Measurements from ENCODE around the gene ANKRD23.
A peak's percentile ranks its signal among the peaks of the same experiment; 100 is the strongest.

ANKRD23 gene

DNA sequence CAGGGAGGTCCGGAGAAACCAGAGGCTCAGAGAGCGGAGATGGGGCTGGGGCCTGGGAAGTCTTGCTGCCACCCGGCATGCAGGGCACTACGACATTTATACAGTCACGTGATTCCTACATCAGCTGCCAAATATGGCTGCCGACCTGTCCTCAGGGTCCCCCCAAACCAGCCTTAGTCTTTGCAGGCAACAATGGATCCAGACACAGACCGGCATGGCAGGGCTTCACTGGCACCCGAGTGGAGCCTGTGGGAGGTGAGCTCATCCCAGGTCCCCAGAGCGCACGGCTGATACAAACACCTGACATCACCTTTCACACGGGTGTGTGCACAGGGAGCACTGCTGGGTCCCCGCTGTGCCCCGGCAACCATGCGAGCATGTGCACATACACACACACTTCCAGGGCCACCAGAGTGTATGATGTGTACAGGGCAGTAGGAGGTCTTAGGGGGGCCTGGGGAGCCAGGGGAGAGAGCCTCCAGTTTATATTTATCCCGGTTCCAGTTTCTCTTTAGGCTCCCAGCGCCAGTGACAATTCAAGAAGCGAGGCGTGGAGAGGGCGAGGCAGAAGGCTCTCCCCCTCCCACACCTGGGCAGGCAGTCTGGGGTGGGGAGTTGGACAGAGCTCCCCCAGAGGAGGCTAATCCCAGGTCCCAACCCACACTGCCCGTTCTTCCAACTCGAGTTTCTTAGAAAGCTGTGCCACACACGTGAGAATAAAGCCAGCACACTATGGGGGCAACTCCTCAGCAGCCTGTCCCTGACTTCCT is 23.4 kb upstream of the ANKRD23 start:
- no peak overlapping the region for H3K27ac ChIP-seq (ENCODE audit: low read depth, low read length)
- DNase-seq = no peak
- no CpG with 5 or more reads among the region's 22 CpGs for WGBS (ENCODE audit: extremely low coverage, insufficient coverage, low lambda C conversion rate)

DNA sequence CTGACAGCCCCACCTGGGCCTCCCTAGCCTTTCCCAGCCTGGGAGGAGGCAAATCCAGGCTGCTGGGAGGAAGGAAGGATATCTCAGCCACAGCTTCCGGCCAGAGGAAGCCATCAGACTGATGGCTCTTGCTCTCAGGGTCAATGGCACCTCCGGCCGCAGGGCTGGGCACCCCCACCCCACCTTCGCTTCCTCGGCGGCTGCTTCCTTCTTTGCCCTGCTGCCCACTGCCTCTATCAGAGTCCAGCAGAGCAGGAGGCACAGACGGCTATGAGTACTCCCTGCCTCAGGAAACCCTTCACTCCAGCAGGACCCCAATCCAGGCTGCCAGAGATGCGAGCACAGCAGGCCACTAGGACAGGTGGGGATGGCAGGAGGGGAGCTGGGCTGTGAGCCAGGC is 22.8 kb upstream of the ANKRD23 start:
- Histone ChIP-seq H3K23ac (ENCODE audit: low read length) (no peak overlapping the region), H4K5ac (ENCODE audit: low read length) (no peak overlapping the region), H3K4me1 (ENCODE audit: control insufficient read depth, low read depth, low read length) (peaks cover 8% of the 10 kb centered on the region), H3K27ac (ENCODE audit: low read depth, low read length) (no peak overlapping the region), H3K4me3 (ENCODE audit: low read length) (no peak overlapping the region), H3K36me3 (ENCODE audit: control insufficient read depth, insufficient read depth, low read length) (peaks cover 31% of the 10 kb centered on the region), H4K8ac (ENCODE audit: low read depth, low read length) (no peak overlapping the region), H3K27me3 (ENCODE audit: insufficient read depth, low read length, poor library complexity) (no peaks in the 10 kb centered on the region), H3K56ac (ENCODE audit: low read length) (peak overlapping the region; percentile 60), H2BK15ac (replicated peaks; ENCODE audit: low read depth) (no peak overlapping the region), H3K4me2 (ENCODE audit: low read length) (no peak overlapping the region), H3K4ac (ENCODE audit: low read depth, low read length) (no peak overlapping the region), H3K18ac (ENCODE audit: low read length) (no peak overlapping the region), H3K79me2 (ENCODE audit: control insufficient read depth, insufficient read depth, low read length) (peaks cover 32% of the 10 kb centered on the region), H2BK120ac (ENCODE audit: low read depth, low read length) (no peak overlapping the region), H2AK5ac (ENCODE audit: low read length) (no peak overlapping the region), H3K79me1 (ENCODE audit: low read length) (peaks cover 29% of the 10 kb centered on the region), H3K9ac (ENCODE audit: low read length) (peak overlapping the region; percentile 99), H2BK5ac (ENCODE audit: low read length) (no peak overlapping the region)
- DNase-seq = no peak
- no CpG with 5 or more reads among the region's 8 CpGs for WGBS (ENCODE audit: extremely low coverage, insufficient coverage, low lambda C conversion rate)

More for the DNA sequence above, 23.4 kb upstream of the ANKRD23 start:
- no peaks in the 10 kb centered on the region for H3K27me3 ChIP-seq (ENCODE audit: insufficient read depth, low read length, poor library complexity)
- H3K79me2 ChIP-seq (ENCODE audit: control insufficient read depth, insufficient read depth, low read length) = peaks cover 32% of the 10 kb centered on the region
- peak overlapping the region; percentile 8 for H2AK5ac ChIP-seq (ENCODE audit: low read length)
- H4K8ac ChIP-seq (ENCODE audit: low read depth, low read length) = no peak overlapping the region
- peak overlapping the region; percentile 95 for H3K4me2 ChIP-seq (ENCODE audit: low read length)
- peak overlapping the region; percentile 93 for H3K56ac ChIP-seq (ENCODE audit: low read length)
- peak overlapping the region; percentile 91 for H3K4me3 ChIP-seq (ENCODE audit: low read length)
- peaks cover 8% of the 10 kb centered on the region for H3K4me1 ChIP-seq (ENCODE audit: control insufficient read depth, low read depth, low read length)
- peak overlapping the region; percentile 99 for H3K9ac ChIP-seq (ENCODE audit: low read length)
- no peak overlapping the region for H3K4ac ChIP-seq (ENCODE audit: low read depth, low read length)
- no peak overlapping the region for H4K5ac ChIP-seq (ENCODE audit: low read length)
- H3K36me3 ChIP-seq (ENCODE audit: control insufficient read depth, insufficient read depth, low read length) = peaks cover 27% of the 10 kb centered on the region
- H2BK15ac ChIP-seq (replicated peaks; ENCODE audit: low read depth) = no peak overlapping the region
- H3K18ac ChIP-seq (ENCODE audit: low read length) = no peak overlapping the region
- H2BK5ac ChIP-seq (ENCODE audit: low read length) = no peak overlapping the region
- H2BK120ac ChIP-seq (ENCODE audit: low read depth, low read length) = no peak overlapping the region
- H3K79me1 ChIP-seq (ENCODE audit: low read length) = peaks cover 27% of the 10 kb centered on the region
- H3K23ac ChIP-seq (ENCODE audit: low read length) = peak overlapping the region; percentile 98

DNA sequence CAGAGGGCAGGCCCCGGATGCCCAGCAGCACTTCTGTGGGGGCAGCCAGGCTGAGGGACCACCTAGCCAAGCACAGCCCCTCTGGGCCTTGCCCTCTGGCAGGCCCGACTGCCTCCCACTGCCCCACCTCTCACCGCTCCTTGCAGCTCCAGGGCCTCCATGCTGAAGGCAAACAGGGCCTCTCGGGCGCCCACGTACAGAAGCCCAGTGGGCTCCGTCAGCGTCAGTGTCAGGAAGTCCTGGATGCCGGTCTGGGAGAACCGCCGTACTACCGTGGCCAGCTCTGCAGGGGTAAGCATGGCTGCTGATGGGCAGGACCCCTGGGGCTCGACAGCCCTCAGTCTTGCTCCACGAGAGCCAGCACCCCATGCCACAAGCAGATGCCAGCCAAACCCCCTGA is 22.3 kb upstream of the ANKRD23 start:
- Histone ChIP-seq H3K27ac (ENCODE audit: low read depth, low read length) (no peak overlapping the region), H3K4ac (ENCODE audit: low read depth, low read length) (no peak overlapping the region), H3K4me2 (ENCODE audit: low read length) (no peak overlapping the region), H3K79me2 (ENCODE audit: control insufficient read depth, insufficient read depth, low read length) (peaks cover 32% of the 10 kb centered on the region), H4K8ac (ENCODE audit: low read depth, low read length) (no peak overlapping the region), H3K23ac (ENCODE audit: low read length) (no peak overlapping the region), H3K4me1 (ENCODE audit: control insufficient read depth, low read depth, low read length) (peaks cover 8% of the 10 kb centered on the region), H3K36me3 (ENCODE audit: control insufficient read depth, insufficient read depth, low read length) (peaks cover 35% of the 10 kb centered on the region), H3K27me3 (ENCODE audit: insufficient read depth, low read length, poor library complexity) (no peaks in the 10 kb centered on the region), H4K5ac (ENCODE audit: low read length) (no peak overlapping the region), H3K9ac (ENCODE audit: low read length) (no peak overlapping the region), H3K4me3 (ENCODE audit: low read length) (no peak overlapping the region), H3K79me1 (ENCODE audit: low read length) (peaks cover 29% of the 10 kb centered on the region), H3K56ac (ENCODE audit: low read length) (no peak overlapping the region), H3K18ac (ENCODE audit: low read length) (no peak overlapping the region), H2BK120ac (ENCODE audit: low read depth, low read length) (no peak overlapping the region), H2BK5ac (ENCODE audit: low read length) (no peak overlapping the region), H2BK15ac (replicated peaks; ENCODE audit: low read depth) (no peak overlapping the region), H2AK5ac (ENCODE audit: low read length) (no peak overlapping the region)
- WGBS (ENCODE audit: extremely low coverage, insufficient coverage, low lambda C conversion rate) = no CpG with 5 or more reads among the region's 14 CpGs
- DNase-seq = no peak

DNA sequence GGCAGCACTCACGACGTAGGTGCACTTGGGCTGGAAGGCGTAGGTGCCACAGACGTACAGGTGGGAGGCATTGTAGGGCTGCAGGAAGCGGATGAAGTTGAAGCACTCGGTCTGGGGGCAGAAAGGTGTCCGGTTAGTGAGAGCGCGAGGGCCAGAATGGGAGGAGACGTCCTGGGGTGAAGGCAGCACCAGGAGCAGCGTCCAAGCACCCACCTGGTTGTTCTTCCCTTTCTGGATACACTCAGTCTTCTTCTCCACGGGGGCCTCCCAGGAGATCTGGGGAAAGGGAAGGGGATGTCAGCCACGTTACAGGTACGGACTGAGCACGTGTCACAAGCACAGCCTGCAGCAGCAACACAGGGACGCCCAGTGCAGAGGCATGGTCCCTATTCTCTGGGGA is 21.8 kb upstream of the ANKRD23 start:
- Histone ChIP-seq H2BK5ac (ENCODE audit: low read length) (no peak overlapping the region), H2BK15ac (replicated peaks; ENCODE audit: low read depth) (no peak overlapping the region), H3K4me2 (ENCODE audit: low read length) (no peak overlapping the region), H3K4me1 (ENCODE audit: control insufficient read depth, low read depth, low read length) (peaks cover 6% of the 10 kb centered on the region), H2BK120ac (ENCODE audit: low read depth, low read length) (no peak overlapping the region), H3K79me2 (ENCODE audit: control insufficient read depth, insufficient read depth, low read length) (peaks cover 32% of the 10 kb centered on the region), H3K23ac (ENCODE audit: low read length) (no peak overlapping the region), H3K18ac (ENCODE audit: low read length) (no peak overlapping the region), H4K8ac (ENCODE audit: low read depth, low read length) (no peak overlapping the region), H3K27me3 (ENCODE audit: insufficient read depth, low read length, poor library complexity) (no peaks in the 10 kb centered on the region), H3K4me3 (ENCODE audit: low read length) (no peak overlapping the region), H3K27ac (ENCODE audit: low read depth, low read length) (no peak overlapping the region), H3K4ac (ENCODE audit: low read depth, low read length) (no peak overlapping the region), H4K5ac (ENCODE audit: low read length) (no peak overlapping the region), H3K9ac (ENCODE audit: low read length) (no peak overlapping the region), H3K36me3 (ENCODE audit: control insufficient read depth, insufficient read depth, low read length) (peaks cover 36% of the 10 kb centered on the region), H3K56ac (ENCODE audit: low read length) (no peak overlapping the region), H3K79me1 (ENCODE audit: low read length) (peaks cover 29% of the 10 kb centered on the region), H2AK5ac (ENCODE audit: low read length) (no peak overlapping the region)
- no peak for DNase-seq
- no CpG with 5 or more reads among the region's 16 CpGs for WGBS (ENCODE audit: extremely low coverage, insufficient coverage, low lambda C conversion rate)

DNA sequence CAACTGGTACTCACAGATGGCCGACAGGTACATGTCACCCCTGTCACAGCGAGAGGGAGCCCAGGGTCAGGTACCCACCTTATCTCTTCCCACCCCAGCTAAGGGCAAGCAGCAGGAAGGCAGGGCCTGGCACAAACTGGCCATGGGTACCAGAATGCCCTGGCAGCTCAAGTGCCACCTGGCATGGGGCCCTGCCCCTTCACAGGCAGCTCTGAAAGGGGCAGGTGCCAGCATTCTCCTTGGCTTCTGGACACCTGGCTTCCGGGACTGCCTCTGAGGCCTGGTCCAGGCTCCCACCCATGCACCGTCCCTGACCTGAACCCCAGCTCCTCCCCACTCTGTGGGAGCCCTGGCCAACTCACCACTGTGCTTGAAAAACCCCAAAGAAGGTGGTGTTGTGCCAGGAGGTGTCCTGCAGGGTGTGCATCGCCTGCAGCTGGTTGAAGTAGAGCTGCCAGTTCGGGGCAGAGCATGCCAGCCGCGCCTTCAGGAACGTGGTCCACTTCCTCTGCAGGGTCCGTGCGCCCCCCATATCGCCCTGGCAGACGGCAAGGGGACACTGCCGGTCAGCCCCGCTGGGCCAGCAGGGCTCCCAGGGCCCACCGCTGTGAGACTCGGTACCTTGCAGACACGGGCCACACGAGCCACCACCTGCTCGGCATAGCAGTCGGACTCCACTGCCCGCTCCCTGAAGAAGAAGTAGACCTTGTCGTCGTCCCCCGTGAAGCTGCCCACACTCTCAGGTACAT is 20.7 kb upstream of the ANKRD23 start:
- no peak overlapping the region for H3K9ac ChIP-seq (ENCODE audit: low read length)
- H3K18ac ChIP-seq (ENCODE audit: low read length) = no peak overlapping the region
- H3K27ac ChIP-seq (ENCODE audit: low read depth, low read length) = no peak overlapping the region
- H3K4me3 ChIP-seq (ENCODE audit: low read length) = no peak overlapping the region
- no peak overlapping the region for H3K23ac ChIP-seq (ENCODE audit: low read length)
- no peak overlapping the region for H3K4ac ChIP-seq (ENCODE audit: low read depth, low read length)
- H2AK5ac ChIP-seq (ENCODE audit: low read length) = no peak overlapping the region
- H3K4me2 ChIP-seq (ENCODE audit: low read length) = no peak overlapping the region
- H3K56ac ChIP-seq (ENCODE audit: low read length) = no peak overlapping the region
- peaks cover 29% of the 10 kb centered on the region for H3K79me1 ChIP-seq (ENCODE audit: low read length)
- no peak for DNase-seq
- no peak overlapping the region for H4K5ac ChIP-seq (ENCODE audit: low read length)
- H2BK120ac ChIP-seq (ENCODE audit: low read depth, low read length) = no peak overlapping the region
- H3K27me3 ChIP-seq (ENCODE audit: insufficient read depth, low read length, poor library complexity) = no peaks in the 10 kb centered on the region
- peaks cover 38% of the 10 kb centered on the region for H3K36me3 ChIP-seq (ENCODE audit: control insufficient read depth, insufficient read depth, low read length)
- H4K8ac ChIP-seq (ENCODE audit: low read depth, low read length) = no peak overlapping the region
- no CpG with 5 or more reads among the region's 25 CpGs for WGBS (ENCODE audit: extremely low coverage, insufficient coverage, low lambda C conversion rate)
- no peak overlapping the region for H2BK5ac ChIP-seq (ENCODE audit: low read length)
- peaks cover 32% of the 10 kb centered on the region for H3K79me2 ChIP-seq (ENCODE audit: control insufficient read depth, insufficient read depth, low read length)
- H2BK15ac ChIP-seq (replicated peaks; ENCODE audit: low read depth) = no peak overlapping the region
- peaks cover 3% of the 10 kb centered on the region for H3K4me1 ChIP-seq (ENCODE audit: control insufficient read depth, low read depth, low read length)
